ENCODE measurements around the gene SP100.

GRCh38 chr2:230384986-230385385 is 31.0 kb upstream of the SP100 start:
- TF ChIP-seq CTCF (conservative IDR thresholded peaks at IDR 0.05 in 1 of 2, IDR thresholded peaks at IDR 0.05 in 1 of 2; ENCODE audit: low read depth in 1 of 2, low read length in 2 of 2) (no peak), EZH2 (IDR thresholded peaks at IDR 0.05; ENCODE audit: low read length, missing control alignments) (no peak)
